ENCODE results near the gene NDST4.

DNA sequence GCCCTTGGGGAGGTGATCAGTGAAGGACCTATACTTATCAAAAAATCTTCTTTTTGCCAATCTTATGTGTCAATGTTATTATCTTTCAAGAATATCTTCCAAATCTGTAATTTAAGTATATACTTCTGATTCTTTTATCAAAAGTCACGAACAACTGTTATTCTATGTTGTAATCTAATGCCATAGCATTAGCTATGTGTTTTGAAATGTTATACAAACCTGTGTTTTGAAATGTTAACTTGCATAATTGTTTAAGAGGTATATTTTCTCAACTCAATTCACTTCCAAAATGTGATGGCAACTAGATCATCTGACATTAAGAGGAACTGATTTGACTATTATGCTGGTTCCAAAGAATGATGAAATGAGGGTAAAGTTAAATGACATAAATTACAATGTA lies 113.5 kb downstream of the NDST4 start:
- TF ChIP-seq, protein P1, sequence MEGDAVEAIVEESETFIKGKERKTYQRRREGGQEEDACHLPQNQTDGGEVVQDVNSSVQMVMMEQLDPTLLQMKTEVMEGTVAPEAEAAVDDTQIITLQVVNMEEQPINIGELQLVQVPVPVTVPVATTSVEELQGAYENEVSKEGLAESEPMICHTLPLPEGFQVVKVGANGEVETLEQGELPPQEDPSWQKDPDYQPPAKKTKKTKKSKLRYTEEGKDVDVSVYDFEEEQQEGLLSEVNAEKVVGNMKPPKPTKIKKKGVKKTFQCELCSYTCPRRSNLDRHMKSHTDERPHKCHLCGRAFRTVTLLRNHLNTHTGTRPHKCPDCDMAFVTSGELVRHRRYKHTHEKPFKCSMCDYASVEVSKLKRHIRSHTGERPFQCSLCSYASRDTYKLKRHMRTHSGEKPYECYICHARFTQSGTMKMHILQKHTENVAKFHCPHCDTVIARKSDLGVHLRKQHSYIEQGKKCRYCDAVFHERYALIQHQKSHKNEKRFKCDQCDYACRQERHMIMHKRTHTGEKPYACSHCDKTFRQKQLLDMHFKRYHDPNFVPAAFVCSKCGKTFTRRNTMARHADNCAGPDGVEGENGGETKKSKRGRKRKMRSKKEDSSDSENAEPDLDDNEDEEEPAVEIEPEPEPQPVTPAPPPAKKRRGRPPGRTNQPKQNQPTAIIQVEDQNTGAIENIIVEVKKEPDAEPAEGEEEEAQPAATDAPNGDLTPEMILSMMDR (IDR thresholded peaks at IDR 0.05): no peak
- no peak for TF ChIP-seq POLR2A (IDR thresholded peaks at IDR 0.05)
